Ureter (tissue), 1 donor: ENCODE measurements around the gene TMEM131L. TPM values are rescaled to one million over a fixed set of nuclear protein-coding genes. Genes with fewer than 3 reads are reported as not detected.

Source experiments
- DNase-seq: peaks from one replicate; pipeline ENCODE4 v3.0.0-alpha.2; 2020; ENCODE audit warnings: low spot score
- total RNA-seq: library from RNA; stranded (reverse); gene quantifications from one replicate; pipeline ENCODE4 v1.2.4, GENCODE V29; 2023
- donor health status: DM: yes; HTN: yes; CAD: no.

The TMEM131L gene
- total RNA-seq, 1 donor from 2014 or later: 12.1 TPM

DNA sequence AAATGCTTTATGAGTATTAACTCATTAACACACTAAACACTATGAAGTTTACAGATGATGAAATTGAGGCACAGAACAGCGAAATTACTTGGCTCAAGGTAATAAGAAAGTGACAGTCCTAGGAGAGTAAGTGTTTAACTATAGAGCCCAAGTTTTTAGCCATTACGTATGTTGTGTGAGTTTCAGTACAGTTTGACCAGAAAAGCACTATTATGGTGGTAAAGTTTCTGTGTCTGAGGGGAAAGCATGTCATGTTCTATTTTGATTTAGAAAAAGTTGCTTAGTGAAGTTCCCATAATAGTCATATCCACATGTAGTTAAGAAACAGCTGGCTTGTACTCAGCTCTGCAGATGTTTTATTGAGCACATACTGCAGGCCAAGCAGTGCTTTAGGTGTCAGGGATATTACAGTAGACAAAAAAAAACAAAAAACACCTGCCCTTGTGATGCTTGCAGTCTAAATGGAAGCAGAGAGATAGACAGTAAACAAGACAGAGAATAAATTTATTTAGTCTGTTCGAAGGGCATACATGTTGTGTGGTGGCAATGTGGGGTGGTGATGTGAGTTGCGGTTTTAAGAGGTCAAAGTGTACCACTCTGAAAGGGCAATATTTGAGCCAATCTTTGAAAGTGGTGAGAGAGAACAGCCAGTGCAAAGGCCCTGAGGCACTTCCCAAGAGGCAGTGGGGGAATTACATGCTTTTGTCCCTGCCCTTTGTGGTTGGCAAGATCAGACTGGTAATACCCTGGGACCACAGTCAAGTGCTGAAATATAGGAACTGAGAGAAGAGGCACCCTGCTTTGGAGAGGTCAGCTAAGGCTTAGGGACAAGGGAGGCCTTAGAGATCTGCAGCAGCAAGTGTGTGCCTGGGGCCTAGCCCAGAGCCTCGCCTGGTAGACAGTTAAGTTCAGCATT, 6.2 kb downstream of the TMEM131L start:
- no peak for DNase-seq

DNA sequence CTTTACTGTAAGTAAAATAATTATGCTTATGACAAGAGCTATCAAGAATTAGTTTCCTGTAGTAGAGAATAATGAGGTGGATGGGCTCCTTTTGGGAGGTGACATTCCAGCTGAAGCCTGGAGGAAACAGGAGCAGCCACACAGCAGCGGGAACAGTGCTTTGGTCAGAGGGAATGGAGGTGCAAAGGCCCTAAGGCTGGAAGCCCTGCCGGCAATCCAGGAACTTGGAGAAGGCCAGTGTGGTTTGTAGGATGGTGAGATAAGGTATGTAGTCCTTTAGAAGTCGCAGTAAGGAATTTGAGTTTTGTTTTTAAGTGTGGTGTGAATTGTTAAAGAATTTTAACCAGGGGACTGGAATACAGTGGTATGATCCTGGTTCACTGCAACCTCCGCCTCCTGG, 8.1 kb downstream of the TMEM131L start:
- DNase-seq: no peak

DNA sequence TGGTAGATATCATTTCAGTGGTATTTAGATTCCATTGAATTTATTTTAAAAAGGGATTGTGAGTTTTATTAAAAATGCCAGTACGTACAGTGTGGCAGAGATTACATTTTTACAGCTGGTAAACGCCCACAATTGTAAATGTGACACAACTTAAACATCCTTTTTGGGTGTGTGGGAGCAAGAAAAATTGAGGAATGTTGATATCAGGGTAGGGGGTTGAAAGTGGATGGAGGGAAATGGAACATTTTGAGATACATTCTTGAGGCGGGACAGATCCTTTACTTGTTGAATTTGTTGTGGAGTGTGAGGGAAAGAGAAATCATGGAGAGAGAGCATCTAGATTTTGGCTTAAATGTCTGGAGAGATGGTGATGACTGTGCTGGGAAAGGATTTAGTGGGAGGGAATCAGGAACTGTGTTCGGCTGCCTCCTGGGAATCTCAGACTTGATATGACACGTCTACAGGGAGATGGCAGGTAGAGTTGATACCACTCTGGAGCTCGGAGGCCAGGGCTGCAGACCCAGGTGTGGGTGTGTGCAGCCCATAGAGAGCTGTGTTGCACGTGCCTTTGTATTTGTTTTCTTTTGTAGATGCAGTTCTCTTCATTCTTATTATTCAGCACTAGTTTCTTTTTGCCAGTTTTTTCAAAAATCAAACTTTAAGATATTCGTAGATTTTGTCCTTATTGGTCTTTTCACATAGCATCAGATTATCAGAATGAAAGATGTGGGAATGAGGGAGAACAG, 10.8 kb downstream of the TMEM131L start:
- no peak for DNase-seq

DNA sequence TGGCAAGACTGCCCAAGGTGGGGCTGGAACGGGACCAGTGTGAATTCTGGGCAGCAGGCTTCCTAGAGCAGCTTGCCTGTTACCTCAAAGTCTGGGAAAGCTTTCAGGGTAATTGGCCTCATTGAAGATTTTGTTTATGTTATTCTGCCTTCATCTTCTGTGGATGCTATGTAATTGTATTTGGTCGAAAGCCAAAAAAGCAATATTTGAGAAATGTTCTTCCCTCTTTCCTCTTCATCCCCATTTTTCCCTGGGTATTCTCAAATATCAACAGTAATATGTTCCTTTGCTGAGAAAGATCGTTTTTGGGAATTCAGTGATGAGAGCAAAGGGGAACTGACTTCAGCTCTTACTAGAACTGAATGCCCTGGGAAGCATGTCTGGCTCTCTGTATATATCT, 12.9 kb downstream of the TMEM131L start:
- DNase-seq: no peak

DNA sequence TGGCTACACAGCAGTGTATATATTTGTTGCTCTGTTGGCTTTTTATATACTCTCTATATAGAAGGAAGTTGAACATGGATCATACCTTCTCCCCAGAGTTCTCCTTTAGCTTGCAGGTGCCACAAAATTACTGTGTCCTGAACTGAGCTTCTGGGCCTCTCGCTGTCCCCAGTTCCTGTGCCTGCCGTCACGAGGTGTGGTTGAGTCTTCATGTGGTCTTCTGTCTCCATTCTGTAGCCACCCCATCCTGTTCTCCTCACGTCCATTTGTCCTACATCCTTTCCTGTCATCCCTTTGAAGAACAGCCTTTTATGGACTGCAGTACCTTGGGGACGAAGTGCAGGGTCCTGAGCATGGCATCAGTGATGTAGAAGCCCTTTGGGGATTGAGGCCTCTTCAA, 14.5 kb downstream of the TMEM131L start:
- DNase-seq: no peak

DNA sequence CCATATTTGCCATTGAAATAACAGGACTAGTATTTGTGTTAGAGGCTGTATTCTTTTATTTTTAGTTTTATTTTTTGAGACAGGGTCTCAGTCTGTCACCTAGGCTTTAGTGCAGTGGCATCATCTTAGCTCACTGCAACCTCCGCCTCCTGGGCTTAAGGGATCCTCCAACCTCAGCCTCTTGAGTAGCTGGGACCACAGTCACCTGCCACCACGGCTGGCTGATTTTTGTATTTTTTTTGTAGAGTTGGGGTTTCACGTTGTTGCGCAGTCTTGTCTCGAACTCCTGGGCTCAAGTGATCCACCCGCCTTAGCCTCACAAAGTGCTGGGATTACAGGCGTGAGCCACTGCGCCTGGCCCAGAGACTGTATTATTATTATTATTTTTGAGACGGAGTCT, 15.3 kb downstream of the TMEM131L start:
- no peak for DNase-seq

DNA sequence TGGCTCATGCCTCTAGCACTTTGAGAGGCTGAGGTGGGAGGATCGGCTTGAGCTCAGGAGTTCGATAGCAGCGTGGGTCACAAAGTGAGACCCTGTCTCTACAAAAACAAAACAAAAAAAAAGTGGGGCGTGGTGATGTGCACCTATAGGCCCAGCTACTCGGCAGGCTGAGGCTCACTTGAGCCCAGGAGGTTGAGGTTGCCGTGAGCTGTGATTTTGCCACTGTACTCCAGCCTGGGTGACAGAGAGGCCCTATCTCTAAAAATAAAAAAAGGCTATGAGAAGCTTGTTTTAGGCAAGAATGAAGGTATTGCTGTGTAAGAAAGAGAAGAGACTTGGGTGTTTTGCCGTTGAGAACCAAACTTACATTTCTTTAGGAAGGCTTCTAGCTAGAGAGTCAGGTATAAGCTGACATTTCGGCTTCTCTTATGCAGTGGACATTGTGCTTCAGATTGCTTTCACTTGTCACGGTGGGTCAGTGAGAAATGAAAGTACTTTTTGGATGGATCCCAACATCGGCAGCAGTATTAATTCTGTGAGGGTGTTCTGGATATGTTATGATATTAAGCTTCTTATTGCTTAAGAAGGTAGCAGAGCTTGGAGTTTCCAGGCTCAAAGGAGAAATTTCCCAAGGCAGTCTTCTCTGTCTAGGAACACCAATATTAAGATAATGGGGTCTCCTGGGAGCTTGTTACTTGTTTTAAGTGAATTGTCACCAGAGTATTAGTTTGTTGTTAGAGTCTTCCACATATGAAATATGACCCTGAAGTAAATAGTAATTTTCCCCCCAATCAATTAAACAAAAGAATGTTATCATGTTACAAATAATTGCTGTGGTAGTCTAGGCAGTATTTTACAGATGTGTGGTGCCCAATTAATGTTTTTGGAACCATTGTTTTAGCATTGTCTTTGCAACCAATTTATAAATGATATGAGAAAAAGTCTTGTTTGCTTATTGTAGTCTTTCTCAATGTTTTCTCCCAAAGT, 17.6 kb downstream of the TMEM131L start:
- no peak for DNase-seq

DNA sequence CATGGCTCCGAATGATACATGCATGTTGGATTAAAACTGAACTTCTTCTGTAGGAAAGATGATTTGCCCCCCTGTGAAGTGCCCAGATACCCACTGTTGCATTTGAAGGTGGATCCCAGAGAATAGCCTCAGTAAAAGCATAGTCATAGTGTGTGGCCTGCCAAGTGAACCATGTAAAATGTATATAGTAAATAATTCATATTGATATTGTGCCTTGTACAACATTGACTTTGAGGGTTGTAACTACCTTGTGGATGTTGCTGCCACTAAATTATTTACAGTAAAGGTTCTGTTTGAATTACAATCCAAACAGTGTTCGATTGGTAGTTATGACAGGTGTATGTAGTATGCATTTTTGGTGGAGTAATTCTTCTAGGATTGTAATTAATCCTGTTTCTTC, 19.2 kb downstream of the TMEM131L start:
- no peak for DNase-seq

DNA sequence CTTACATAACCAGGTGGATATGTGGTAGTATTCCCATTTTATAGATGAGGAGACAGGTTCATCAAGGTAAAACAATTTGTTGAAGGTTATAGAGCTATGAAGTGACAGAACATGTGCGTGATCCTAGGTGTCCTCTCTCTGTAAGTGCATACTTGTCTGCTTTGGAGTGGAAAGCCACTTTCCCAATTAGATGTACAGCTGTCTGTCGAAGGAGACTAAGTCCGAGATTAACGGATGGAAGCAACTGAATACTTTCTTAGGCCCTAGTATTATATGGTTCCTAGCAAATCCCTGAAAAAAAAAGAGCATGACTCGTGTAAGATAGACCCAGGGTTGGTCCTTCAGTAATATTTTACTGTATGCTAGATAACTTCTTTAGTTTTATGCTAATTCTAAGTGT, 19.7 kb downstream of the TMEM131L start:
- DNase-seq: no peak

DNA sequence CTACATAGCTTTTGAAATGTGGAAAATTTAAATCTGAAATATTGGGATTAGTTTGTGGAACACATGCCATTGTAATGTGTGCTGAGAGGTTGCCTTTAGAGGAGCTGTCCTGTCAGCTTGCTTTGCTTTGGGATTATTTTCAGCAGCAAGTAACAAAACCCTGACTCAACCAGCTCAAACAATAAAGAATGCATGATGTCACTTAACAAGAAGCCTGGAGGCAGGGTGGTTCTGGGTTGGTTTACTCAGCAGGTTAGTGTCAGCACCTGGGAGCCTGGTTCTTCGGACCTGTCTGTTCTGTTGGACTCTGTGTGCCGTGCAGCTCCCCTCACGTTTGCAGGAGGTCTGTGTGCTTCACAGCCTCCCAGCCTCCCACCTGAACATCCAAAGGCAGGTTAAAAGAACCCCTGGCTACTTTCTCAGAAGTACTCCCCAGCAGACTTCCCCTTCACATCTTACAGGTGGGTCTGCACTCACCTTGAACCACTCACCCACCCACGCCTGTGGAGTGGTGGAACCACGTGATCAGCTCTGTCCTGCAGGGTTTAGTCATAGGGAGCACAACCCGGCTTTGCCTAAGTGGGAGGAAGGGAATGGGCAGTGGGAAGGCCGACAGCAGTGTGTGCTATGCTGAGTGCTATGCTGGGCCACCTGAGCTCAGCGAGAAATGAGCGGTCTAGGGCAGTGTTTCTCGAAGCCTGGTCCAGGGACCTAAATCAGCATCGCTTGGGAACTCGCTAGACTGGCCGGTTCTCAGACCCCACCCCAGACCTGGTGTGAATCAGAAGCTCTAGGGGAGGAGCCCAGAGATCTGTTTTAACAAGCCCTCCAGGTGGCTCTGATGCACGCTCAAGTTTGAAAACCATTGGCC, 20.4 kb downstream of the TMEM131L start:
- no peak for DNase-seq

DNA sequence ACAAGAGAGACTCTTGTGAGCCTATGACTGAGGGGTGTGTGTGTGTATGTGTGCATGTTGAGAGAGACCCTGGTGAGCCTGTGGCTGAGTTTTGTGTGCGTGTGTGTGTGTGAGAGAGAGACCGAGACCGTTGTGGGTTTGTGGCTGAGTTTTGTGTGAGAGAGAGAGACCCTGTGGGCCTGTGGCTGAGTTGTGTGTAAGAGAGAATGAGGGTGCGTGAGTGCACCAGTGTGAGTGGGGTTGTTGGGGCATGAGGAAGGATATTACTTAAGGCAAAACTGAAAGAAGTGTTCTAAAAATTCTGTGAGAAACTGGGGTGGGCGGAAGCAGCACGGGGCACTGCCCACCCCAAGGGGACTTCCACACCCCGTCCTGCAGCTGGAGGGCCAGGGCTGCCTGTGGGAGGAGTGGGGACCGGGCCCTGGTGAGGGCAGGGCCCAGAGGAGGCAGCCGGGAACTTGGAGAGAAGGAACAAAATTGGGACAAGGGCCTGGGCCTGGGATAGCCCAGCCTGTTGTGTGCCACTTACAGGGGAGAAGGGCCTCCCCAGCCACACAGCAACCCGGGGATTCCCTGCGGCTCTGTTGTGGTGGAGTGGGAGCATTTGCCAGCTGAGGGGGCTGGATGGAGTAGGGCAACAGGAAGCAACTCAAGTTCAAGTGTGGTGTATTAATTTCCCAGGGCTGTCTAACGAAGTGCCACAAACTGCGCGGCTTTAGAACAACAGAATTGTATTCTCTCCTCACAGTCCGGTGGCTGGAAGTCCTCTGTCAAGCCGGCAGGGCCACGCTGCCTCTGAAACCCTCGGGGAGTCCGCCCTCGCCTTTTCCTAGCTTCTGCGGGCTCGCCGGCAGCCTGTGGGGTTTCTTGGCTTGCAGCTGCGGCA, 22.1 kb downstream of the TMEM131L start:
- no peak for DNase-seq

DNA sequence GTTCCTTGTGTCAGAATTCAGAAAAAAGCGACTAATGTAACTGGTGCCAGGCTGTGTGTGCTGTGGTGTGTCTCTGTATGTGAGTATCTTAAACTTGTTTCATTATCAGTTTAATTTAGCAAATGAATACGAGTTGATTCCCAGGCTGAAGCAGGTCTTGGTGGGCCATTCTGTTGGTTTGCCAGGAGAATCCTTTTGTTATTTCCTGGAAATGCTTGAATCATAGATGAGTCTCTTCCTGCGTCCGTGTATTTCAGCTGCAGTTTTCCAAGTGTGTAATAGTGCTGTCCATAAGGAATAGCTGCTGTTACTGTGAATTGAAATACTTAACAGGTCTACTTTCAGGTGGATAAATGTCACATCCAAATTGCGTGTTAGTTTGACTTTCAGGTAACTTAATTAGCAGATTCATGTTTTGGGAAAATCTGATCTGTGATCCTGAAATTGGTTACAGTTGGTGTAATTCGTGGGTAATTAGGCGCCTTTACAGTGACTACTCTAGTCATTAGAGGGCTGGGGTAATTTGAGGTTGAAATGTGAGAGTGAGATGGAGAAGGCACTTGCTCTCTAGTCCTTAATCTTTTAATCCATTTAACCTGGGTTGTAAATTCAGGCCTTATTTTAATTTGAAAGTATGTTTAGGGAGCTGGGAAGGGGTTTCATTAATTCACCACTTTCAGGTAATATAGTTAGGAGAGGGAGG, 23.8 kb downstream of the TMEM131L start:
- no peak for DNase-seq

DNA sequence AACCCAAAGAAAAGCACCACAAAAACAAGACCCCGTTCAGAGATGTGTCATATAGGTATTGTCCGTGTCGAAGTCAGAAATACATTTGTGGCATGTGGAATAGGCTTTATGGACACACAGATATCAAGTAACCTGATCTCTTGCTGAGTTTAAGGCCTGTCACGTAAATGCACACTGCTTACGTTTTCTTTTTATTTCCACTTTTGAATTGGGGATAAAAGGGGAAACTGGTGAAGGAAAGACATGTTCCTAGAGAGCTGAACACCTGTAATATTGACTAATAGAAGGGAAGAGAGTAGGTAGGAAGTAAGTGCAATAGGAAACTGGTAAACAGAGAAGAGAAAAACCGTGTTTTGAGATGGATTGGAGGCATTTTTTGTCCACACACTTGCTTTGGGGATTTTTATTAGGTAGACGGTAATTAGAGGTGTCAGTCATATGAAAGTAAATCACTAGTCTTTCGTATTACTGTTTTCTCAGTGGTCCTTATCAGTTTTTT, 24.9 kb downstream of the TMEM131L start:
- no peak for DNase-seq

DNA sequence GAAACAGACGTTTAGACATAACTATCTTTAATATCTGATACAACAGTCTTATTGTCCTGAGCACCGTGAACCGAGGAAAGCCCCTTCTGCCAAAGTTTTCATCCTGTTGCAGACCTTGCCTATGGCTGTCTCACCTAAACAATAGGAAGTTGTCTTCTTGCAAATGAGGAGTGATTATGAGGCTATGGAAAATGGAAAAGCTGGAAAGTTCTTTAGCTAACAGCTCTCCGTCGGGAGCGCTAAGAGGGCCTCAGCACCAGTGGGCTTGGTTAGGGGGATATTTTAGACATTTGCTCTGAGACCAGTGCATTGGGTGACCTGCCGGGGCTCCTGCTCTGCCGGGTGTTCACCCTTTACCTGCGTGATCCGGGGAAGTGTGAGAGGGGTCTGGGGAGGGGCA, 28.4 kb downstream of the TMEM131L start:
- DNase-seq: no peak

DNA sequence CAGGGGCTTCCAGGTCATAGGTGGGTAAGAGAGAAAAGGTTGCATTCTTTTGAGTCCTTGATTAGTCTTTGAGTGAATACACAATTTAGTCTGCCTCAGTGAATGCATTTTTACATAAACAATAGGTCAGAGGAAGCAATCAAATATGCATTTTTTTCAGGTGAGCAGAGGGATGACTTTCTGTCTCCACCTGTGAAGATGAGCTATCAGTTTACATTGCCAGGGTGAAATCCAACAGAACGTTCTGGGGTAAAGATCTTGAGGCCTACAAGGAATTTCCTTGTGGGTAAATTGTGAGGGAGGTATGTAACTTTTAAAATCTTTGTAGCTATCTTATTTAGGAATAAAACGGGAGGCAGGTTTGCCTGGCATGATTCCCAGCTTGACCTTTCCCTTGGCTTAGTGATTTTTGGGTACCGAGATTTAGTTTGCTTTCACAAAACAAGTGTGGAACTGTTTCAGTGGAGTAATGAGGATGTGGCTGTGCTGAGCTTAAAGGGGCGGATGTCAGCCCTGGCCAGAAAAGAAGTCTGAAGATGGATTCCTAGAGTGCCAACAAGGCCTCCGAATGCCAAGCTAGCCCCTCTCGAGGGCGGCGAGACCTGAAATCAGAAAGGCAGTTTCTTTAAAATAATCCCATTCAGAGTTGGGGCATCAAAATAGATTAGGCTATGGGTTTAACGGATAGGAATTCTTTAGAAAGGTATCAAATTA, 29.5 kb downstream of the TMEM131L start:
- DNase-seq: no peak

DNA sequence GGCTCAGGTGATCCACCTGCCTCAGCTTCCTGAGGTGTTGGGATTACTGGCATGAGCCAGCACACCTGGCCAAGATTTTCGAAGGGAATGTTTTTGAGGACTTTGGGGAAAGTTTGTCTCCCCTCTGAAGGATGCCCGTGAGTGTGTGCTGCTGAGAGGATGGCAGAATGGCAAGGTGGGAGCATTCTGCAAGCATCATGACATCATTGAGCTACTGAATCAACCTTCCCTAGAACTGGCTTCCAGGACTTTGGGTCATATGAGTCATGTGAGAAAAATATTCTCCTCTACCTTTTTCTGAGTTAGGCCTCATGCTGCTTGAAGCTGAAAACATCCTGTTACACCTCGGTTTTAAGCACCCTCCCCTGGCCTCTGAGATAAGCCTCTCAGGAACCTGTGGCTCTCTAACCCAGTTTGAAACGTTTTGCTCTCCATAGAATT, 31.0 kb downstream of the TMEM131L start:
- DNase-seq: no peak

DNA sequence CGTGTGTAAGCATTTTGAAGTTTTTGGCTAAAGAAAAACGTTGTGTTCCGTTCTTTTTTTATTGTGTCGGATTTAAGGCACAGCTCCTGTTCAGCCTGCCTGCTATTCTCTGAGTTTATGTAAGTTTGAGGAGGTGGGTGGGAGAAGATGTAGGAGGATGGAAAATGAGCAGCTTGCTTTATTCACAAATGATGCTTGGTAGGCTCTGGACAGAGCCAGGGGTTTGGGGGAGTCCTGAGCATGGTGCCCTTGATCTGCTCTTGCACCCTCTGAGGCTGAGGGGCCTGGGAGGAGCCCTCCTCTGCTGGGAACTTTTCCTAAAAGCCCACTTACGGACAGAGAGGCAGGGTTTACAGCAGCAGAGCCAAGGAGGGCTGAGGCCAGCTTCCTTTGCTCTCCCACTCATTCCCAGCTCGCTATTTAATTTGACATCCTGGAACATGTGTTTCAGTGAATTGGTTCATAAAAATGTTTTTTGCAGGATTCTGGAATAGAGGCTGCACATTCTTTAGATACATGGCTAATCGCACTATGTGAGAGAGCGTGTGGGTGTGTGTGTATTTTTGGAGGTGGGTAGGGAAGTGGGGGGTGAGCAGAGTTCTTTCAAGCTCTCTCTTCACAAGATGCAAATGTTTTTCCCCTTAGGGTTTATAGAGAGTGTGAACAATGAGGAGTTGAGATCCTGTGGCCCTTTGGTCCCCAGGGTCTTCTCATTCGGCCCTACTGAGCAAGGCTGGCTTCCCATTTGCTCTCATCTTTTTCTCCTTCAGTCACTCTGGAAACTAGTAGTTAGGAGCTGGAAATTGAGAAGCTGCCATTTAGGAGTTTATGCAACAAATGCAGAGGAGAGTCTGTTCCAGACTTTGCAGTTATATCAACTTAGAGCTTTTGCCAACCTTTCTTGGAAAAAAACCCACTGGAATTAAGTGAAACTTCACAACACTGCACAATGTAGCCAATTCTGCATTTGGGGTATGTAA, 32.1 kb downstream of the TMEM131L start:
- no peak for DNase-seq
